22Rv1 (cell line): ENCODE results near the gene HBP1.

ENCODE experiments used
- ZFX ChIP-seq: fragments of 450-650 bp; IDR thresholded peaks from 2 replicates; pipeline ENCODE4 v1.6.1; 2017; ENCODE audit warnings: antibody characterized with exemption, borderline replicate concordance
- TF ChIP-seq, protein P1 (sequence below): fragments of 450-650 bp; IDR thresholded peaks from 2 replicates; pipeline ENCODE4 v1.5.1; 2017; ENCODE audit warnings: mild to moderate bottlenecking

DNA sequence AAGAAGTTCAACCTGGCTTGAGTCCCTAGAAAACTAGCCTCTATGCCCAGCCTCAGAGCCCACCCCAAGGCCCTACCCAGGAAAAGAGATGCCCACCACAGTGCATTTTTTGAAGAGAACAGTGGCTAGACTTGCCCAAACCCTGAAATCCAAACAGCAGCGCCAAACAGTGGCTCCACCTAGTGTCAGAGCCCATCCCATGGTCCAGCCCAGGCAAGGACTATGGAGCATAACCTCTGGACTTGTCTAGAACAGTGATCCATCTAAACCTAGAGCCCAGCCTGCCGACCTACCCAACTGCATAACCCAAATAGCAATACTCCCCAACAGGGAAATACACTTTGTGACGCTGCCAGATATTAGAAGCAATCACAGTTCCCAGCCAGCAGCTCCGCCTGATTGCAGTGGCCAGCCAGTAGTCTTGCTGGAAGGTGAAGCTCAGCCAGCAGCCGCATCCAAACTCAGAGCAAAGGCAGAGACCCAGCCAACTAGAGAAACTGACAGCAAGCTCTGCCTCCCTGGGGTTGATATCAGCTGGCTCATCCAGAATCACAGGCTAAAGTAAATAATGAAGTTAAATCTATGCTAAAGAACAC, 44.5 kb downstream of the HBP1 start:
- TF ChIP-seq, protein P1, sequence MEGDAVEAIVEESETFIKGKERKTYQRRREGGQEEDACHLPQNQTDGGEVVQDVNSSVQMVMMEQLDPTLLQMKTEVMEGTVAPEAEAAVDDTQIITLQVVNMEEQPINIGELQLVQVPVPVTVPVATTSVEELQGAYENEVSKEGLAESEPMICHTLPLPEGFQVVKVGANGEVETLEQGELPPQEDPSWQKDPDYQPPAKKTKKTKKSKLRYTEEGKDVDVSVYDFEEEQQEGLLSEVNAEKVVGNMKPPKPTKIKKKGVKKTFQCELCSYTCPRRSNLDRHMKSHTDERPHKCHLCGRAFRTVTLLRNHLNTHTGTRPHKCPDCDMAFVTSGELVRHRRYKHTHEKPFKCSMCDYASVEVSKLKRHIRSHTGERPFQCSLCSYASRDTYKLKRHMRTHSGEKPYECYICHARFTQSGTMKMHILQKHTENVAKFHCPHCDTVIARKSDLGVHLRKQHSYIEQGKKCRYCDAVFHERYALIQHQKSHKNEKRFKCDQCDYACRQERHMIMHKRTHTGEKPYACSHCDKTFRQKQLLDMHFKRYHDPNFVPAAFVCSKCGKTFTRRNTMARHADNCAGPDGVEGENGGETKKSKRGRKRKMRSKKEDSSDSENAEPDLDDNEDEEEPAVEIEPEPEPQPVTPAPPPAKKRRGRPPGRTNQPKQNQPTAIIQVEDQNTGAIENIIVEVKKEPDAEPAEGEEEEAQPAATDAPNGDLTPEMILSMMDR, result peak; percentile 27
- TF ChIP-seq ZFX, result no peak
